HG03521 (cell line): Measurements from ENCODE around the gene KANSL3.
"Not testable (repeated sequence)": the region's sequence is repeated elsewhere in the genome, so short reads cannot be mapped to it uniquely, and the experiment has no call there.

ENCODE experiments used
- ATAC-seq: cut with Tn5 transposase; IDR thresholded peaks from one replicate; pipeline ENCODE4 v1.9.1; 2021; ENCODE audit warnings: mild to moderate bottlenecking, moderate library complexity; ENCODE audit not compliant: unreplicated experiment

The KANSL3 gene

DNA sequence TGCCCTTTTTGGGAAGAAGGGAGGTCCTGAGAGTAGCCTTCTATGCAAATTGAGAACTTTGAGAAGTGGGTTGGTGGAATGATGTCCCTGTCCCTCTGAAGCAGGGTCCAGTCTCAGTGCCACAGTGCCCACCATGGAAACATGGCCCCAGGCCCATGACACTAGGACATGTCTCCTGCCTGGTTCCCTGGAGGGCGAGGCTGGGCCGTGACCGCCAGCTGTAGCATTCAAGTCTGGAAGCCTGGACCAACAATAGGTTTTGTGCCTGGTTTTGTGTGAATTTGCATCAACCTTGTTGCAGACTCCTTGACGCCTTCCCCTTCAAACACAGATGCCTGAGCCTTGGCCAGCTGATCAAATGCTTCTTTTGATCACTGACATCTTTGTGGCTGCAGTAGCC lies 74.1 kb downstream of the KANSL3 start:
- ATAC-seq: no peak

DNA sequence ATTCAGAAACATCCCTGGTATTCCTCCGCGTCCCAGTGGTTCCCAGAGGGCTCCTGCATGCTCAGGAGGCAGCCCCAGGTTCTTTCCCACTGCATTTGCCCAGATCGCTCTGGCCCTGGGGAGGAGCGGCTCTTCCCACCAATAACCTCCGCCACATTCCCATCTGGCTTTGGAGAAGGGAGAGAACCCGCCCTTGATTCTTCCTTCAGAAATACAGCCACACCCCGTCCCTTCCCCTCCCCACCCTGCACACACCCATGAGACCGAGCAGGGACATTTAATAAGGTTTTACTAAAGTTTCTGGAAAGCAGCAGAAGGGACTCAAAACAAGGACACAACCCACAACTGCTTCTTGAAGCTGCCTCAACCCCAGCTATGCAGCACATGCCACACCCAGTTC lies 79.6 kb downstream of the KANSL3 start:
- ATAC-seq: no peak

DNA sequence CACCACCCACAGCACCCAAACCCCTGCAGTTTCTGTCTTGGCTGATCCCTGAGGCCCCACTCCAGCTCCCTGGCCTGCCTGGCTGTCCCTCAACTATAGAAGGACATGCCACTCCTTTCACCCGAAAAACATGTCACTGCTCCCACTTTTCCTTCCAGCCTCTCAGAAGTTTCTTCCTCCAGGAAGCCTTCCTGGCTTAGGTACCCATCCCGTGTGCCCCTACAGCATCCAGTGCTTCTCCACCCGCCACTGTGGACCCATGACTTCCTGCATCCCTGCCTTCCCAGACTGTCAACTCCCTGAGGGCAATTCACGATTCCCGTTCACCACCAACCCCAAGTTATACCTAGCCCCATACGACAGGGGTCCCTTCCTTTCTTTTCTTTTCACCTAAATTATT lies 80.1 kb downstream of the KANSL3 start:
- no peak for ATAC-seq

DNA sequence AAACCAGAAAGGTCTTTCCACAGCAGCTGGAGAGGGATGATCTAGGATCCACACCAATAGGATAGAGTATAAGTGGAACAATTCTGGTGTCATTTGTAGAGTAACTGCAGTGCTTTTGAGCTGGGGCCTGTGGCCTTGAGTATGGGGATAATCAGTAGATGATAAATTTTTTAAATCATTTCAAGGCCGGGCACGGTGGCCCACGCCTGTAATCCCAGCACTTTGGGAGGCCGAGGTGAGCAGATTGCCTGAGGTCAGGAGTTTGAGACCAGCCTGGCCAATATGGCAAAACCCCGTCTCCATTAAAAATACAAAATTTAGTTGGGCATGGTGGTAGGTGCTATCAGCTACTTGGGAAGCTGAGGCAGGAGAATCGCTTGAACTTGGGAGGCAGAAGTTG lies 80.7 kb downstream of the KANSL3 start:
- ATAC-seq: not testable (repeated sequence)

DNA sequence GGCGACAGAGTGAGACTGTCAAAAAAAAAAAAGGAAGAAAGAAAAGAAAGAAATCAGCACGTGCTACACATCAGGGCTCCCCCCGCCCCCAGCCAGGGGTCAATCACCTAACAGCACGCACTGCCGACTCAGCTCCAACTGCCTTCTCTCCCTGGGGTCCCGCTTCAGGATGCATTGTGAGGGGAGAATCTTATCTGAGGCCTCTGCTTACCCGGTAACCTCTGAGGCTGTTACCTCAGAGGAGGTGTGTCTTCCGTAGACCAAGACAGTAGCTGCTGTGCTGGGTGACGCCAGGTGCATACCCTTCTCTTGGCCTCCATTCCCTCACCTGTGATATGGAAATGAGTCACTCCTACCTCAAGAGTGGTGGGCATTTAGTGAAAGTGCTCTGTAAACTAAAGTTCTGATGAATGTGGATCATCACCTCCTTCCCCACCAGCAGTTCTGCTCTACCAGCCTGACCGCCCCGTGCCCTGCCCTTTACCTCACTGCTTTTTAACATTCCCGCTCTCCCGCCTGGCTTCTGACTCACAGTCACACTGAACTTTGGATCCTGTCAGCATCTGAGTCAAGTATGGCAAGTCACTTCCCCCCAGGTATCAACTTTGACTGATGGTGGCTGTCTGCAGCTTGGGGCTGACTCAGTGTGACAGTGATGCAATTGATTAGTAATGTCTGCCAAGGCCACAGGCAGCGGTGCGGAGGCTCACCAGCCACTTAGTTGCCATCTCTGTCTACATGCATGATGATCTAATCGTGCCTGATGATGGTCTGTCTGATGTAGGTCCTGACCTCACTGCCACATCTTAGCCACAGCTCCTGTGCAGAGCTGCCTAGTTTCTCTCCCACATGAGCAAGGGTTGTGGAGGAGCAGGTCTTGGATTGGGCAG lies 81.4 kb downstream of the KANSL3 start:
- no peak for ATAC-seq

DNA sequence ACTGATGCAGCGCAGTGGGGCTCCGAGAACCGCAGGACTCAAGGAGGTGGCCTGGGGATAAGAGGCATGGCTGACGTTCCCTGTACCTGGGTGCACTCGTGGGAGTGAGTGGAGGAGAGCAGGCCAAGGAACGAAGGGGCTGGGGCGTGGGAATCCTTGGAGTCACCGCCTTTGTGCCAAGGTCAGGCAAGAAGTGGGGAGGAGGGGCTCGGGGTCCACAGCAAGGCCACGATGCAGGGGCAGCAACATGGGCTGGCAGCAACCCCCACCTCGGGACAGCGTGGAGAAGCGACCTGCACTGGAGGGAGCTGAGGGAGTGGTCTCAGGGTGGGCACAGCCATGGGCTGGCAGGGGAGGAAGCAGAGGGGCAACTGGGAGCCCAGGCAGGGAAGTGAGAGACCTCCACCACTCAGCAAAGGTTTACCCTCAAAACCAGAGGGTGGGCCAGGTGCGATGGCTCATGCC lies 82.9 kb downstream of the KANSL3 start:
- ATAC-seq: no peak

DNA sequence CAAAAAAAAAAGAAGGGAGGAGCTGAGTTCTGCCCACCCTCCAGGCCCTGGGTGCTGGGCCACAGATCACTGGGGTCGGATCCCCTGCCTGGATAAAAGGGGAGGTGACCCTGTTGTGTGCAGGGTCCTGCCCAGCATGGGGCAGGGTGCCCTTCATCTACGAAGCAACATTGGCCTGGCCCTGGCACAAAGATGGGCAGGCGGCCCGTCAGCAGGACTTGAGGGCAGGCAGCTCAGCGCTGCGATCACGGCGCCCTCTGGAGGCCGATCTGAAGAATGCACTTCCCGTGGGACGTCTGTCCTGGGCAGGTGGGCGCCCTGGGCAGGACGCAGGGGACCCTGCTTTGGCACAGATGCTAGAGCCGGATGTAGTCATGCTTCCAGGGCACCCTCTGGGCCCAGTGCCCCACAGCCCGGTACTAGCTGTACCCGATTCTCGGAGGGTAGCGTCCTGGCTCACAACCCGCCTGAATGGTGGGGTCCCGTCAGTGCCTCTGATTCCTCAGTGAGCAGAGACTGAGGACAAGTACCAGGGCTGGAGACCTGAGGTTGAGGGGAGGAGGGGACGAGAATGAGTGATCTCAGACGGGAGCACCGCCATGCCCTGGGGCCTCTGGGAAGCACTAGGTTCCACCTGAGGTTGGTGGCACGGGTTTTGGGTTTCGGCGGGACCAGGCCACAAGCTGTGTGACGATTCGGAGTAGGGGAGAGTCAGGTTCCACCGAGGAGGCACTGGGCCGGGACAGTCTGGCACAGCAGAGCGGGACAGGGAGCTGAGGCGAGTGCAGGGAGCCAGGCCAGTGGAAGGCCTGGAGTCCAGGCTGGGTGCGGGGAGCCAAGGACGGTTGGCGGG lies 83.6 kb downstream of the KANSL3 start:
- ATAC-seq: no peak

DNA sequence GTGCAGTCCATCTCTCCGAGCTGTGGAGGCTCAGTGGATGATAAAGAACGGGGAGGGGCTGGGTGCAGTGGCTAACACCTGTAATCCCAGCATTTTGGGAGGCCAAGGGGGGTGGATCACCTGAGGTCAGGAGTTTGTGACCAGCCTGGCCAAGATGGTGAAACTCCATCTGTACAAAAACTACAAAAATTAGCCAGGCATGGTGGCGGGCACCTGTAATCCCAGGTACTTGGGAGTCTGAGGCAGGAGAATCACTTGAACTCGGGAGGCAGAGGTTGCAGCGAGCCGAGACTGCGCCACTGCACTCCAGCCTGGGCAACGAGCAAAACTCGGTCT lies 84.2 kb downstream of the KANSL3 start:
- ATAC-seq: not testable (repeated sequence)

DNA sequence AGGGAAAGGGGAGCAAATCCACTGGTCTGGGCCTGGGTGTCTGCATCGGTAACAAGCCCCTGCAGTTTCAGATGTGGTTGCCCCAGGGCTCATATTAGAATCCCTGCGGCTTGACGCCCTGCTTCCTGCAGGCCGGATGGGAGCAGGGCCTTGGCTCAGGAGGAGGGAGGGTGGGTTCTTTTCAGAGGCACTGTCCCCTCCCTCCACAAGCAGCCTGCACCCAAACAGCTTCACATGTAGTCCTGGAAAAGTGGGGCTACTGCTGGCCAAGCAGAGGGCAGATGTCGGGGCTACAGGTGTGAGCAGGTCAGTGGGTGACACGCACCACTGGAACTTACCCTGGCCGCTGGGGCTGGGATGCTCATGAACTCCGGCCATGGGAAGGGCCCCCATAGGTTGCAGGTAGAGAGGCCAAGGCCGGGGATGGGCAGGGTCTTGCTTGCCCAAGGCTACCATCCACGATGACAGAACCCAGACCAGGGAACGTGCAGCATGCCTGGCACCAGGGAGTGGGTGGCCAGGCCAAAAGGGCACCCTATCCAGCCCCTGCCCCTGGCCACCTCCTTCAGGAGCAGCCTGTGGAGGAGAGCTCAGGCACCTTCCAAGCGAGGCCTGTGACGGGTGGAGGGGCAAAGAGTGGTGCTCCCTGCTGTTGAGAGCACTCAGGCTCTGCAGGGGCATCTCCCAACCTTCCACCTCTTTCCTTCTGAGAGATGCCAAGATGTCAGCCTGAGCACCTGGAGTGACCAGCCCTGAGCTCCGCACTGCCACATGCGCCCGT lies 84.7 kb downstream of the KANSL3 start:
- no peak for ATAC-seq

DNA sequence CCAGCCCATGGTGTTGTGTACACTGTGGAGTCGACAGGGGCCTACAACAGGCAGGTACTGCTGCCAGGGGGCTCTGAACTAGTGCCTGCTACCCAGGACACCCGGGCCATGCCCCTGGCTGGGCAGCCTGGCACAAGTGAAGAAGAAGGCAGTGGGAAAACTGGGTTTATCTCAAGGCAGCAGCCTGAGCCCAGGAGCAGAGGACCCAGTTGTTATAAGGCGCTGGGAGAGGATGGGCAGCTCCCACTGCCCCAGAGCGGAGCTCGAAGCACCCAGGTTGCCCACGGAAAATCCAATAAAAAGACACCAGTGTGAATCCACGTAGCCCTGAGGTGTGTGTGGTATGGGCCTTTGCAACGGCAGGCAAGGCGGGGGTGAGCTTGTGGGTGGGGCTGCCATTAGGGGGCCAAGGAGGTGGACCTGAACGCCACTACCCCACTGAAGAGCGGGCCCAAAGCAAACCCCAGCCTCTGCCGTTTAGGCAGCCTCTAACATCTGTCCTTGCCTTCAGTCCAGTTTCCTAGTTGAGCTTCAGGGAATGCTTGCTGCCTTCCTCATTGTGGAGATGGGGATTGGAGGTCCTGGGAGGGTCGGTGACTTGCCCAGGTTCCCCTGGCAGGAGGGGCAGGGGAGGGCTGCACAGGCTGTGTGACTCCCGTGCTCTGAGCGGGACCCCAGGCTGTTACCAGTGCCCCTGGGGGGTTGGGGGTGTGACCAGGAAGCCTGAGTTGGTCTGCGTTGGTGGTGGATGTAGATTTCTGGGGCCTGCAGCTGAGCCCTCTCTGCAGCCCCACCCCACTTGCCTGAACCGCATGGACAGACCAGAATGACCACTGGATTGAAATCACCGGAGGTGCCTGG lies 85.6 kb downstream of the KANSL3 start:
- ATAC-seq: no peak

DNA sequence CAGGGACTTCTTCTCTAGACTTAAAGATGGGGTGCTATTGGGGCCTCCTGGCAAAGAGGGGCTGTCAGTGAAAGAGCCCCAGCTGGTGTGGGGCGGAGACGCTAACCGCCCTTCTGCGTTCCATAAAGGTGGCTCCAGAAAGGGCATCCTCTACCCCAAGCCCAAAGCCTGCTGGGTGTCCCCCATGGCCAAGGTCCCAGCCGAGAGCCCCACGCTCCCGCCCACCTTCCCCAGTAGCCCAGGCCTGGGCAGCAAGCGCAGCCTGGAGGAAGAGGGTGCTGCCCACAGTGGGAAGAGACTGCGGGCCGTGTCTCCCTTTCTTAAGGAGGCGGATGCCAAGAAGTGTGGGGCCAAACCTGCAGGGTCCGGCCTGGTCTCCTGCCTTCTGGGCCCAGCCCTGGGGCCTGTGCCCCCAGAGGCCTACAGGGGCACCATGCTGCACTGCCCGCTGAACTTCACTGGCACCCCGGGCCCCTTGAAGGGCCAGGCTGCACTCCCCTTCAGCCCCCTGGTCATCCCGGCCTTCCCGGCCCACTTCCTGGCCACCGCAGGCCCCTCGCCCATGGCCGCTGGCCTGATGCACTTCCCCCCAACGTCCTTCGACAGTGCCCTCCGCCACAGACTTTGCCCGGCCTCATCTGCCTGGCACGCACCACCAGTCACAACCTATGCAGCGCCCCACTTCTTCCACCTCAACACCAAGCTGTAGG lies 86.4 kb downstream of the KANSL3 start:
- no peak for ATAC-seq

DNA sequence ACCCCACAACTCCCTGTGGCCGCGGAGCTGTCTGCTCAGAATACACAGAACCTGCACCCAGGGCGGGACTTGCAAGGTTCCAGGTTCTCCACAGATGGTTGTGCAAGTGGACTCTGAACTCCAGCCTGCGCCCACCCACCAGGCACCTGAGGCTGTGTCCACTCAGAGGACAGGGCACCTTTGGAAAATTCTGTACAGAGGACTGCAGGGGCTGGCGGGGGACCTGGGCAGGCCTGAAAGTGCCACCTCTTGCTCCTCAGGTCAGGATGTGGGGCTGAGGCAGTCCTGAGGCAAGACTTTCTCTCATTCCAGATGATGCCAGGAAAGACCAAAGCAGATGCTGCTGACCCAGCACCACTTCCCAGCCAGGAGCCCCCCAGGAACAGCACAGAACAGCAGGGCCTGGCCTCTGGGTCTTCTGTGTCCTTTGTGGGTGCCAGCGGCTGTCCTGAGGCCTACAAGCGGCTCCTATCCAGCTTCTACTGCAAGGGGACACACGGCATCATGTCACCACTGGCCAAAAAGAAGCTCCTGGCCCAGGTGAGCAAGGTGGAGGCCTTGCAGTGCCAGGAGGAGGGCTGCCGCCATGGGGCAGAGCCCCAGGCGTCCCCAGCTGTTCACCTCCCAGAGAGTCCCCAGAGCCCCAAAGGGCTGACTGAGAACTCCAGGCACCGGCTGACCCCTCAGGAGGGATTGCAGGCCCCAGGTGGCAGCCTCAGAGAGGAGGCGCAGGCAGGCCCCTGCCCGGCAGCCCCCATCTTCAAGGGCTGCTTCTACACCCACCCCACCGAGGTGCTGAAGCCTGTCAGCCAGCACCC lies 87.1 kb downstream of the KANSL3 start:
- no peak for ATAC-seq

DNA sequence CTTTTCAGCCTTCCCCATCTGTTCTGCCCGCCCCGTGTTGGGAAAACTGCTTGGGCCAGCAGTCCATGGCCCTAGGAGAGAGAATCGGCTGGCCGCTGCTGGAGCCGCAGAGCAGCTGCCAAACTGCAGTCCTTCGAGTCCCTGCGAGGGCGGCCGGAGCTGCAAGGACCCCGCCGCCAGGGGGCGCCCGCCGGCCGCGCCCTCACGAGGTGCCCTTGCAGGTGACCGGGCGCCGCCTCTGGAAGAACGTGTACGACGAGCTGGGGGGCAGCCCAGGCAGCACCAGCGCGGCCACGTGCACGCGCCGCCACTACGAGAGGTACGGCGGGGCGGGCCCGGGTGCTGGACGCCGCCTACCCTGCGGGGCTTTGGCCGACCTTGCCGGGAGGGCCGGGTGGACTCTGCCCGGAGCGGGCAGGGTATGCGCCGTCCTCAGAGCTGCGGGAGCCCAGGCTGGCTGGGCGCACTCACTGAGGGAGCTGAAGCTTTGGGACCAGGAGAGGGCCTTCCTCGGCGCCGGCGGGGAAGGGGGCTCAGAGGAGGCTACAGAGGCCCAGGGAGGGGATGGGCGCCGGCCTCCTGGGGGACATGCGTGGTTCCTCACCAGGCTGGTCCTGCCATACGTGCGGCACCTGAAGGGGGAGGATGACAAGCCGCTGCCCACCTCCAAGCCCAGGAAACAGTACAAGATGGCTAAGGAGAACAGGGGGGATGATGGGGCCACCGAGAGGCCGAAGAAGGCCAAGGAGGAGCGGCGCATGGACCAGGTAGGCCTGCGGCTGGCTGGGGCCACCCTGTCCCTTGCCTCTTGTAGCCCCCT lies 87.9 kb downstream of the KANSL3 start:
- no peak for ATAC-seq

DNA sequence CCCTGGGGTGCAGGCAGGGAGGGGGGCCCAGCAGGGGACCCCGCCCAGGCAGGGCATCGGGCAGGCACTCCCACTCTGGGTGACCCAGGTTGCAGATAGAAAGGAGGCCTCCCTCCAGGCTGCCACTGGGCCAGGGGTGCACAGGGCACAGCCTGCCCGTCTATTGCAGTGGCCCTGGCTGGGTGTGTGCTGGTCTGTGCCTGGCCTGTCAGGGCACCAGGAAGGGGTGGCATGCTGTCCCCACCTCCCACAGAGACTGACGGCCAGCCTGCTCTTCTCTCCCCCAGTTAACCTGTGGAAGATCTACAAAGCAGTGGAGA lies 88.7 kb downstream of the KANSL3 start:
- ATAC-seq: no peak

DNA sequence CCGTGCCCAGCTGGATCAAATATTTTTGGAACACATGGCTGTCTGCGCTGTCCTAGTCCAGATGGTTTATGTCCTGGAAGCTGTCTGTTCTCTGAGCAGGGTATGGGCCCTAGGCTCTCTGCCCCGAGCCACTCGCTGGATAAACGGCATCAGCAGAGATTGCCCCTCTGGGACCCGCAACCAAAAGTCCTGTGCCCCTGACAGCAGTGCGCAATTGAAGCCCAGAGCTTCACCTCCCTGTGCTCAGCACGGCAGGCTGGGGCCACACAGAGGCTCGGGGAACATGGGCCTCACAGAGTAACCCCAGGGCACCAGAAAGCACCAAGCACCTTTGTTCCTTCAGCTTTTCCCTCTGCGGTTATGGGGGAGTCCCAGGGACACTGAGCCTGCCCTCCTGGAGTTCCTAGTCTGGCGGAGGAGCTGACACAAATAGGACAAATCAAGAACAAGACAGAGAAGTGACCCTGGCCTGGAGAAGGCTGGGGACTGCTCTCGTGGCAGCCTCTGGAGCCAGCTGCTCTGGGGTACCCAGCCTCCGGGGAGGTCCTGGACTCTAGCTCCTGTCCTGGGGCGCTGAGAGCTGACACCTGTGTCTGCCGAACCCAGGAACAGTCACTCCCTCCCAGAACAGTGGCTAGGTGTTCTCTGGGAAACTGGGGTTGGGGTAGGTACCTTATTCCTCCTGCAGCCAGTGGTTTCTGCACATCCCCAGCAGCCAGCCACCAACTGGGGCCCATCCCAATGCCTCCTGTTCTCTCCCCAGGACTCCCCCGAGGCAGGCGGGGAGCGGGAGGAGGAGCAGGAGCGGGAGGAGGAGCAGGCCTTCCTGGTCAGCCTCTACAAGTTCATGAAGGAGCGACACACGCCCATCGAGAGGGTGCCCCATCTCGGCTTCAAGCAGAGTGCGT lies 89.3 kb downstream of the KANSL3 start:
- no peak for ATAC-seq

DNA sequence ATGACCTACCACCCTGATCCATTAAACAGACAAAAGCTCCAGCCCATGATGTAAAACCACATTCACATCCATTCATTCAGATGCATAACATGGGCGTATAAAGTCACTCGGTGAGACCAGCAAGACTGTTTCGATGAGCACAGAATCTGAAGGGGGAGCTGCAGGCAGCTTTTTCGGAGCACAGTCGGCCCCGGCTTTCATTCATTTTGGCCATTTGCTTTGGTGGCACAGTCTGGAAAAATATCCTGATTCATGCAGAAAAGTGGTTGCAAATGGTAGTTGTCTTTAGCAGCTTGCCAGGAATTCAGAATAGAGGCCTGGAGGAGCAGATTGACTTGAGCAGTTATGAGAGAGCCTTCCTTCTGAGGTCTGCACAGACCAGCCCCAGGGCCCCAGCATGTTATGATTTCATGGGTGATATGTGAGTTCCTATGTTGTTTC lies 90.4 kb downstream of the KANSL3 start:
- ATAC-seq: no peak

DNA sequence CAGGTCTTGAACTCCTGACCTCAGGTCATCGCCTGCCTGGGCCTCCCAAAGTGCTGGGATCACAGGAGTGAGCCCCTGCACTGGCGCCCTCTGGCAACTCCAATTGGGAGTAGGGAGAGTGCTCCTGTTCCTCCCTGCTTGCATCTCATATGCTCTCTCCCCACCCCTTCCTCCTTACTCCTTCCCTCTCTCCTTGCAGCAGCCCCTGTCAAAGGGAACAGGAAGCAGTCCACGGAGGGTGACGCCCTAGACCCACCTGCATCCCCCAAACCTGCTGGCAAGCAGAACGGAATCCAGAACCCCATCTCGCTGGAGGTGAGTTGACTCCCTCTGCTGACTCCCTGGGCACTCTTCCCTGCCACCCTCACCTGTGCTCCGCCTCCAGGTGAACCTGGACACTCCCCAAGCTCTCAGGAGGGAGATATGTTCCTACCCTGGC lies 90.9 kb downstream of the KANSL3 start:
- no peak for ATAC-seq
